ENCODE measurements around the gene NRSN2.

DNA sequence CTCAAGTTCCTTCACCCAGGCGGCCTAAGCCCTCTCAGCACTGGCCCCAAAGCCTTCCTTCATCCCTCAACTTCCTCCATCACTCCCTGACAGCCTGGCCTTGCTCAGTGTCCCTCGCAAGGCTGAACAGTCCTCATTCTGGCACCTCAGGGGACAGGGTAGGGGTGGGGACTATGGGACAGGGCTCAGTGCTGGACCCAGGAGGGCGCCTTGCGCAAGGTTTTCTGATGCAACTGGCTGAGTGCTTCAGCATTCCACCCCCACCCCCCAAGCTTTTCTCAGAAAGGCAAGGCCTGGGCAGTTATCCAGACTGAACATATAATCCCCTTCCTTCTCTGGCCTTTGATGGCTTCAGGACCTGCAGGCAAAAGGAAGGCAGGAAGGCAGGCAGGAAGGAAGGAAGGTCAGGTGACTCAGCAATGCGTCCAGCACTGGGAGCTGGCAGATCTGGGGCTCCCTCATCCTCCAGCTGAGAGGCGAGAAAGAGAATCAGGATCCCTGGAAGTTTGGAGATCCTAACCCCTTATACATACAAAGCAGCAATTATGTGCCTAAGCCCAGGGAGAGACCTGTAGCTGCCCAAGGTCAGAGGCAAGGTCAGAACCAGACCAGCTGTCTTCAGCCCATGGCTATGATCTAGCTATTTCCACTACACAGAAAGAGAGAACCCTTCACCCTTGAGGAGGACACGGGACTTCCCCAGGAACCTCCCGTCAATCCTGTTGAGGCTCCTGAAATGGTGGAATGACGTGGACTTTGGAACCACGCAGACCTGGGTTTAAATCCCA is 25.0 kb downstream of the NRSN2 start:
- TF ChIP-seq, protein P1, sequence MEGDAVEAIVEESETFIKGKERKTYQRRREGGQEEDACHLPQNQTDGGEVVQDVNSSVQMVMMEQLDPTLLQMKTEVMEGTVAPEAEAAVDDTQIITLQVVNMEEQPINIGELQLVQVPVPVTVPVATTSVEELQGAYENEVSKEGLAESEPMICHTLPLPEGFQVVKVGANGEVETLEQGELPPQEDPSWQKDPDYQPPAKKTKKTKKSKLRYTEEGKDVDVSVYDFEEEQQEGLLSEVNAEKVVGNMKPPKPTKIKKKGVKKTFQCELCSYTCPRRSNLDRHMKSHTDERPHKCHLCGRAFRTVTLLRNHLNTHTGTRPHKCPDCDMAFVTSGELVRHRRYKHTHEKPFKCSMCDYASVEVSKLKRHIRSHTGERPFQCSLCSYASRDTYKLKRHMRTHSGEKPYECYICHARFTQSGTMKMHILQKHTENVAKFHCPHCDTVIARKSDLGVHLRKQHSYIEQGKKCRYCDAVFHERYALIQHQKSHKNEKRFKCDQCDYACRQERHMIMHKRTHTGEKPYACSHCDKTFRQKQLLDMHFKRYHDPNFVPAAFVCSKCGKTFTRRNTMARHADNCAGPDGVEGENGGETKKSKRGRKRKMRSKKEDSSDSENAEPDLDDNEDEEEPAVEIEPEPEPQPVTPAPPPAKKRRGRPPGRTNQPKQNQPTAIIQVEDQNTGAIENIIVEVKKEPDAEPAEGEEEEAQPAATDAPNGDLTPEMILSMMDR (IDR thresholded peaks at IDR 0.05; ENCODE audit: low read depth, low read length), result no peak
- TF ChIP-seq POLR2A (IDR thresholded peaks at IDR 0.05; ENCODE audit: extremely low read depth, insufficient read length) (peak; percentile 12), MYC (IDR thresholded peaks at IDR 0.05; ENCODE audit: low read depth, low read length) (peak; percentile 83), MAX (IDR thresholded peaks at IDR 0.05; ENCODE audit: low read depth, low read length) (peak; percentile 65)

Measured in NB4 (cell line).